ENCODE results near the gene TSPAN10. TPM values are rescaled to one million over a fixed set of nuclear protein-coding genes. Genes with fewer than 3 reads are reported as not detected.

TSPAN10 gene
- total RNA-seq (1 to 10 TPM in 2 of 5 experiments, under 1 TPM in 3; 0.32 to 1.9 (median 0.51) TPM), polyA plus RNA-seq (under 1 TPM; 0.33 to 0.98 TPM), total RNA-seq (1.1 reads per million)

GRCh38 chr17:81636505-81637288, at the start of gene TSPAN10, which contains the start of gene NPLOC4:
TSPAN10 (plus strand) TSS chr17:81637196; CDS start chr17:81642413, 5,217 bp downstream.
NPLOC4 (minus strand) TSS chr17:81637112; CDS start chr17:81636930, 182 bp downstream.
- H3K27me3 ChIP-seq (ENCODE audit: control insufficient read depth in 2 of 2, insufficient read depth in 2 of 2, low read length in 2 of 2) = no peaks in the 10 kb centered on the region
- no peaks in the 10 kb centered on the region for H3K9me3 ChIP-seq (ENCODE audit: control insufficient read depth in 2 of 3, low read length in 3 of 3)
- ChIA-PET POLR2A (interaction anchor here (0.6 to 1.2 kb wide), 3 partner anchors 29 to 30 kb away, joined by 3 to 5 read pairs (median 4); partner anchors contain the start of genes CCDC137 and OXLD1), CTCF (no interaction called here)
- DNase-seq = peak; percentile 62 to 94 (median 80)
- Mint-ChIP-seq H3K27me3 (no peaks in the 10 kb centered on the region), H3K36me3 (peaks cover 0 to 6% (median 0%) of the 10 kb centered on the region in 5 donors), H3K27ac (peak within 1 kb of the TSS; percentile 25 to 94 (median 89)), H3K4me1 (peaks cover 13 to 37% (median 26%) of the 10 kb centered on the region in 7 donors), H3K9me3 (no peaks in the 10 kb centered on the region), H3K4me3 (peak within 1 kb of the TSS; percentile 91 to 98 (median 95))
- no peaks in the 10 kb centered on the region for H3K36me3 ChIP-seq (ENCODE audit: control insufficient read depth in 2 of 3, insufficient read depth in 3 of 3, low read length in 3 of 3)
- peak; percentile 95 for ATAC-seq
- peak within 1 kb of the TSS; percentile 87 for H3K27ac ChIP-seq (ENCODE audit: low read depth, low read length)
- peak within 1 kb of the TSS; percentile 86 for H3K4me3 ChIP-seq (ENCODE audit: low read length)
- intact Hi-C loops (cut with micrococcal nuclease) = loop anchor here (1.0 to 2.0 kb wide), 7 partner anchors 30 to 413 kb away; partner anchors contain the start of genes ARL16 (in 2 of the 2), CCDC137 (in 2 of the 2), MRPL12 (in 2 of the 2) and OXLD1 (in 2 of the 2)
- peaks cover 10 to 12% of the 10 kb centered on the region in 2 donors for H3K4me1 ChIP-seq (ENCODE audit: control insufficient read depth in 2 of 2, insufficient read depth in 2 of 2, low read length in 2 of 2)

GRCh38 chr17:81589612-81590011, 47.4 kb upstream of the TSPAN10 start:
- intact Hi-C loops (cut with micrococcal nuclease) = no loop called here
- no peaks in the 10 kb centered on the region for H3K27me3 Mint-ChIP-seq
- Histone ChIP-seq H3K9me3 (ENCODE audit: control insufficient read depth in 2 of 3, low read length in 3 of 3) (no peaks in the 10 kb centered on the region), H3K4me1 (ENCODE audit: control insufficient read depth in 2 of 2, insufficient read depth in 2 of 2, low read length in 2 of 2) (no peaks in the 10 kb centered on the region), H3K27me3 (ENCODE audit: control insufficient read depth in 2 of 2, insufficient read depth in 2 of 2, low read length in 2 of 2) (no peaks in the 10 kb centered on the region), H3K4me3 (ENCODE audit: low read length) (no peak overlapping the region), H3K27ac (ENCODE audit: low read depth, low read length) (no peak overlapping the region), H3K36me3 (ENCODE audit: control insufficient read depth in 2 of 3, insufficient read depth in 3 of 3, low read length in 3 of 3) (peaks cover 14 to 81% (median 24%) of the 10 kb centered on the region in 3 experiments)
- H3K4me3 Mint-ChIP-seq = no peak overlapping the region
- no peak overlapping the region for H3K27ac Mint-ChIP-seq
- no peaks in the 10 kb centered on the region for H3K9me3 Mint-ChIP-seq
- ATAC-seq = no peak
- POLR2A ChIA-PET = no interaction called here
- H3K36me3 Mint-ChIP-seq = peaks cover 0 to 59% (median 21%) of the 10 kb centered on the region in 5 donors
- peaks cover 0 to 3% (median 0%) of the 10 kb centered on the region in 7 donors for H3K4me1 Mint-ChIP-seq
- CTCF ChIA-PET = no interaction called here
- no peak for DNase-seq

- H3K4me3 Mint-ChIP-seq = no peak overlapping the region
- intact Hi-C loops (cut with micrococcal nuclease) = no loop called here
- H3K27me3 Mint-ChIP-seq = no peaks in the 10 kb centered on the region
- DNase-seq (no peak), ATAC-seq (no peak)
- no peak overlapping the region for H3K27ac ChIP-seq (ENCODE audit: low read depth, low read length)
- H3K9me3 Mint-ChIP-seq = no peaks in the 10 kb centered on the region
- H3K36me3 ChIP-seq (ENCODE audit: control insufficient read depth in 2 of 3, insufficient read depth in 3 of 3, low read length in 3 of 3) = peaks cover 14 to 83% (median 26%) of the 10 kb centered on the region in 3 experiments
- no peaks in the 10 kb centered on the region for H3K4me1 ChIP-seq (ENCODE audit: control insufficient read depth in 2 of 2, insufficient read depth in 2 of 2, low read length in 2 of 2)
- H3K36me3 Mint-ChIP-seq = peaks cover 0 to 59% (median 21%) of the 10 kb centered on the region in 5 donors
- H3K27me3 ChIP-seq (ENCODE audit: control insufficient read depth in 2 of 2, insufficient read depth in 2 of 2, low read length in 2 of 2) = no peaks in the 10 kb centered on the region
- peaks cover 0 to 3% (median 0%) of the 10 kb centered on the region in 7 donors for H3K4me1 Mint-ChIP-seq
- H3K4me3 ChIP-seq (ENCODE audit: low read length) = no peak overlapping the region
- H3K9me3 ChIP-seq (ENCODE audit: control insufficient read depth in 2 of 3, low read length in 3 of 3) = no peaks in the 10 kb centered on the region
- ChIA-PET POLR2A (no interaction called here), CTCF (no interaction called here)
- peak overlapping the region in 1 of 9 donors; percentile 28 for H3K27ac Mint-ChIP-seq
Observed at GRCh38 chr17:81590121-81590520, 46.9 kb upstream of the TSPAN10 start.

GRCh38 chr17:81591971-81592370, 45.0 kb upstream of the TSPAN10 start:
- Mint-ChIP-seq H3K4me1 (peaks cover 0 to 3% (median 0%) of the 10 kb centered on the region in 7 donors), H3K9me3 (no peaks in the 10 kb centered on the region), H3K27ac (no peak overlapping the region), H3K36me3 (peaks cover 0 to 46% (median 18%) of the 10 kb centered on the region in 5 donors), H3K27me3 (no peaks in the 10 kb centered on the region), H3K4me3 (no peak overlapping the region)
- ChIA-PET POLR2A (no interaction called here), CTCF (no interaction called here)
- Histone ChIP-seq H3K27me3 (ENCODE audit: control insufficient read depth in 2 of 2, insufficient read depth in 2 of 2, low read length in 2 of 2) (no peaks in the 10 kb centered on the region), H3K9me3 (ENCODE audit: control insufficient read depth in 2 of 3, low read length in 3 of 3) (no peaks in the 10 kb centered on the region), H3K4me3 (ENCODE audit: low read length) (no peak overlapping the region), H3K36me3 (ENCODE audit: control insufficient read depth in 2 of 3, insufficient read depth in 3 of 3, low read length in 3 of 3) (peaks cover 17 to 82% (median 21%) of the 10 kb centered on the region in 3 experiments), H3K27ac (ENCODE audit: low read depth, low read length) (no peak overlapping the region), H3K4me1 (ENCODE audit: control insufficient read depth in 2 of 2, insufficient read depth in 2 of 2, low read length in 2 of 2) (no peaks in the 10 kb centered on the region)
- ATAC-seq (no peak), DNase-seq (no peak)
- intact Hi-C loops (cut with micrococcal nuclease) = no loop called here

- intact Hi-C loops (cut with micrococcal nuclease) = no loop called here
- Mint-ChIP-seq H3K27me3 (no peaks in the 10 kb centered on the region), H3K4me3 (no peak overlapping the region), H3K27ac (peak overlapping the region in 2 of 9 donors; percentile 23 to 51), H3K4me1 (peaks cover 0 to 3% (median 0%) of the 10 kb centered on the region in 7 donors), H3K36me3 (peaks cover 0 to 42% (median 18%) of the 10 kb centered on the region in 5 donors), H3K9me3 (no peaks in the 10 kb centered on the region)
- H3K27ac ChIP-seq (ENCODE audit: low read depth, low read length) = no peak overlapping the region
- H3K27me3 ChIP-seq (ENCODE audit: control insufficient read depth in 2 of 2, insufficient read depth in 2 of 2, low read length in 2 of 2) = no peaks in the 10 kb centered on the region
- H3K4me3 ChIP-seq (ENCODE audit: low read length) = no peak overlapping the region
- ChIA-PET POLR2A (no interaction called here), CTCF (no interaction called here)
- H3K36me3 ChIP-seq (ENCODE audit: control insufficient read depth in 2 of 3, insufficient read depth in 3 of 3, low read length in 3 of 3) = peaks cover 17 to 81% (median 21%) of the 10 kb centered on the region in 3 experiments
- H3K9me3 ChIP-seq (ENCODE audit: control insufficient read depth in 2 of 3, low read length in 3 of 3) = no peaks in the 10 kb centered on the region
- no peaks in the 10 kb centered on the region for H3K4me1 ChIP-seq (ENCODE audit: control insufficient read depth in 2 of 2, insufficient read depth in 2 of 2, low read length in 2 of 2)
- no peak for DNase-seq
- ATAC-seq = no peak
Observed at GRCh38 chr17:81593105-81593871, 43.7 kb upstream of the TSPAN10 start.

GRCh38 chr17:81599719-81600486, 37.1 kb upstream of the TSPAN10 start:
- peaks cover 0 to 6% of the 10 kb centered on the region in 2 donors for H3K4me1 ChIP-seq (ENCODE audit: control insufficient read depth in 2 of 2, insufficient read depth in 2 of 2, low read length in 2 of 2)
- Mint-ChIP-seq H3K27ac (peak overlapping the region in 1 of 9 donors; percentile 36), H3K4me1 (peaks cover 2 to 14% (median 9%) of the 10 kb centered on the region in 7 donors), H3K4me3 (no peak overlapping the region), H3K9me3 (no peaks in the 10 kb centered on the region), H3K27me3 (no peaks in the 10 kb centered on the region), H3K36me3 (peaks cover 5 to 27% (median 13%) of the 10 kb centered on the region in 5 donors)
- intact Hi-C loops (cut with micrococcal nuclease) = loop anchor here (2.0 to 5.0 kb wide), 4 partner anchors 47 to 458 kb away; partner anchors contain the start of gene FAAP100 (in 1 of the 2)
- H3K4me3 ChIP-seq (ENCODE audit: low read length) = no peak overlapping the region
- CTCF ChIA-PET = interaction anchor here (0.6 to 2.7 kb wide), 4 partner anchors 81 to 460 kb away, joined by 3 to 18 read pairs (median 5); no protein-coding TSS in a partner anchor
- POLR2A ChIA-PET = interaction anchor here (0.7 to 1.6 kb wide), 3 partner anchors 47 to 89 kb away, joined by 3 to 6 read pairs (median 5); partner anchors contain the start of gene FAAP100
- no peaks in the 10 kb centered on the region for H3K27me3 ChIP-seq (ENCODE audit: control insufficient read depth in 2 of 2, insufficient read depth in 2 of 2, low read length in 2 of 2)
- ATAC-seq (no peak), DNase-seq (no peak)
- H3K27ac ChIP-seq (ENCODE audit: low read depth, low read length) = no peak overlapping the region
- no peaks in the 10 kb centered on the region for H3K9me3 ChIP-seq (ENCODE audit: control insufficient read depth in 2 of 3, low read length in 3 of 3)
- H3K36me3 ChIP-seq (ENCODE audit: control insufficient read depth in 2 of 3, insufficient read depth in 3 of 3, low read length in 3 of 3) = peaks cover 7 to 61% (median 16%) of the 10 kb centered on the region in 3 experiments
